Measurements from ENCODE around the gene GGPS1. TPM values are rescaled to one million over a fixed set of nuclear protein-coding genes. Genes with fewer than 3 reads are reported as not detected.
"Not testable (repeated sequence)": the region's sequence is repeated elsewhere in the genome, so short reads cannot be mapped to it uniquely, and the experiment has no call there.

The GGPS1 gene
- total RNA-seq, 1 experiment from 2014 or later: 64.1 TPM

- DNase-seq (ENCODE audit: low spot score): no peak
Measured at GRCh38 chr1:235339746-235340145, 11.4 kb downstream of the GGPS1 start.

DNA sequence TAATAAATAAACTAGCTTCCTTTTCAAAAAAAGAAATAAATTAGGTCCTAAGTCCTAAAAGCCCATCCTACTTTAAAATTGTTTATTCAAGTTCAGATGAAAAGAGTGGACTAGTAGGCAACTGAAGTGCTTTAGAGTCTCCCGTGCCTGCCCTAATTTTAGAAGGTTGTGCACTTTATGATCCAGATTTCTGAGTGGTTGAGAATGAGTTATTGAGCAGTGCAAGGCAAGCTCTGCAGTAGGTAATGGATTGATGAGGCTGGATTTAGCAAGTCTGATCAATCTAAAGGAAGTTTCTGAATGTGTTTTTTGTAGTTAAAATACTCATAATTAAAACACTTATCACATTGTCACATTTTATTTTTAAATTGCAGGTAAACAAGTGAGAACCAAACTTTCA lies 13.0 kb downstream of the GGPS1 start:
- DNase-seq (ENCODE audit: low spot score): no peak

GRCh38 chr1:235342039-235342438 lies 13.7 kb downstream of the GGPS1 start:
- DNase-seq (ENCODE audit: low spot score): no peak

DNA sequence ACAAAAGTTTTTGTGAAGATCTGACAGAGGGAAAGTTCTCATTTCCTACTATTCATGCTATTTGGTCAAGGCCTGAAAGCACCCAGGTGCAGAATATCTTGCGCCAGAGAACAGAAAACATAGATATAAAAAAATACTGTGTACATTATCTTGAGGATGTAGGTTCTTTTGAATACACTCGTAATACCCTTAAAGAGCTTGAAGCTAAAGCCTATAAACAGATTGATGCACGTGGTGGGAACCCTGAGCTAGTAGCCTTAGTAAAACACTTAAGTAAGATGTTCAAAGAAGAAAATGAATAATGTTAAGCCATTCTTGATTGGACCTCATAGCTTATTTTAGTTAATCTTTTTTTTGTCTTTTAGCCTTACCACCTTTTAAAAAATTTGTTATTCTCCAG lies 14.1 kb downstream of the GGPS1 start:
- DNase-seq (ENCODE audit: low spot score): no peak

GRCh38 chr1:235343726-235344125 lies 15.4 kb downstream of the GGPS1 start:
- no peak for DNase-seq (ENCODE audit: low spot score)

- DNase-seq (ENCODE audit: low spot score): no peak
Measured at GRCh38 chr1:235351441-235351840, 23.1 kb downstream of the GGPS1 start.

GRCh38 chr1:235351898-235352297 lies 23.5 kb downstream of the GGPS1 start:
- DNase-seq (ENCODE audit: low spot score): no peak

- no peak for DNase-seq (ENCODE audit: low spot score)
Measured at GRCh38 chr1:235357485-235358373, 29.4 kb downstream of the GGPS1 start.

GRCh38 chr1:235358899-235359298 lies 30.5 kb downstream of the GGPS1 start:
- no peak for DNase-seq (ENCODE audit: low spot score)

DNA sequence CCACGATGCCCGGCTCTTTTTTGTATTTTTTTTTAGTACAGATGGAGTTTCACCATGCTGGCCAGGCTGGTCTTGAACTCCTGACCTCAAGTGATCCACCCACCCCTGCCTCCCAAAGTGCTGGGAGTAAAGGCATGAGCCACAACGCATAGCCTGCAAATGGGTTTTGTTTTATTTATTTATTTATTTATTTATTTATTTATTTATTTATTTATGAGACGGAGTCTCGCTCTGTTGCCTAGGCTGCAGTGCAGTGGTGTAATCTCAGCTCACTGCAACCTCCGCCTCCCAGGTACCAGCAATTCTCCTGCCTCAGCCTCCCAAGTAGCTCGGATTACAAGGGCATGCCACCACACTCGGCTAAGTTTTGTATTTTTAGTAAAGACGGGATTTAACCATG lies 35.8 kb downstream of the GGPS1 start:
- DNase-seq (ENCODE audit: low spot score): not testable (repeated sequence)

GRCh38 chr1:235366286-235366685 lies 37.9 kb downstream of the GGPS1 start:
- no peak for DNase-seq (ENCODE audit: low spot score)

- peak; percentile 99 for DNase-seq (ENCODE audit: low spot score)
Measured at GRCh38 chr1:235367000-235367908, 38.9 kb downstream of the GGPS1 start, which contains the start of gene TBCE. TBCE (plus strand) TSS chr1:235367427; CDS start chr1:235380050, 12,623 bp downstream.

DNA sequence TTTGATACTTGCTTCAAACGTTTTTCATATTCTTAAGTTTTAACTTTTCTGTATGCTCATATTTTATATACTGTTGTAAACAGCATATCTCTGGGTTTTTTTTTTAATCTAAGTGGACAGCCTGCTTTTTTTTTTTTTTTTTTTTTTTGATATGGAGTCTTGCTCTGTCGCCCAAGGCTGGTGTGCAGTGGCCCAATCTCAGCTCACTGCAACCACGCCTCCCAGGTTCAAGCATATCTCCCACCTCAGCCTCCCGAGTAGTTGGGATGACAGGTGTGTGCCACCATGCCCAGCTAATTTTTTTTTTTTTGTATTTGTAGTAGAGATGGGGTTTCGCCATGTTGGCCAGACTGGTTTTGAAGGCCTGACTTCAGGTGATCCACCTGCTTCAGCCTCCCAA lies 40.1 kb downstream of the GGPS1 start:
- no peak for DNase-seq (ENCODE audit: low spot score)

GRCh38 chr1:235369802-235370201 lies 41.4 kb downstream of the GGPS1 start:
- DNase-seq (ENCODE audit: low spot score): no peak

DNA sequence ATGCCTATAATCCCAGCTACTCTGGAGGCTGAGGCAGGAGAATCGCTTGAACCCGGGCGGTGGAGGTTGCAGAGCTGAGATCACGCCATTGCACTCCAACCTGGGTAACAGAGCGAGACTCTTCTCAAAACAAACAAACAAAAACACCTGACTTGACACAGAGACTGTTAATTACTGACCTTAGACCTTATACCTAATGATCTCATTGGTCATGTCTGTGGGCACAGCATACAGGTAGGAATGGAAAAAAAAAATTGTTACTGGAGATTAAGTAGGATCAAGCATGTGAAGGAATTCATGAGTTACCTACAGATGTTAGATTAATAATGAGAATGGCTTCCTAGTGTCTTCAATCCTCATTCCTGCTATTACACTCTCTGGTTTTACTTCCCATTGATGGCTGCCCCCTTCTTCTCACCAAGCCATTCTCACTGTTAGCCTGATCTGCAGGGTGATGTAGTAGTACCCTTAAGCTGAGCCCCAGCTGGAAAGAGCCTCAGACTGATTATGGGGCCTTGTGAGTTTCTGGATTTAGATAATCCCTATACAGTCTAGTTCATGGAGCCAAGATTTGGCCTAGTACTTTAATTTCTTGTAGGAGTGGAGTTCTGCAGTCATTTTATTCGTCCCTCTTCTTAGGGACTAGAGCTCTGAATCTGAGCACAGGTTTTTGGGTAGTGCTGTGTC lies 47.7 kb downstream of the GGPS1 start:
- no peak for DNase-seq (ENCODE audit: low spot score)

- not testable (repeated sequence) for DNase-seq (ENCODE audit: low spot score)
Measured at GRCh38 chr1:235378134-235378735, 49.9 kb downstream of the GGPS1 start.

- not testable (repeated sequence) for DNase-seq (ENCODE audit: low spot score)
Measured at GRCh38 chr1:235381955-235382739, 53.8 kb downstream of the GGPS1 start.

DNA sequence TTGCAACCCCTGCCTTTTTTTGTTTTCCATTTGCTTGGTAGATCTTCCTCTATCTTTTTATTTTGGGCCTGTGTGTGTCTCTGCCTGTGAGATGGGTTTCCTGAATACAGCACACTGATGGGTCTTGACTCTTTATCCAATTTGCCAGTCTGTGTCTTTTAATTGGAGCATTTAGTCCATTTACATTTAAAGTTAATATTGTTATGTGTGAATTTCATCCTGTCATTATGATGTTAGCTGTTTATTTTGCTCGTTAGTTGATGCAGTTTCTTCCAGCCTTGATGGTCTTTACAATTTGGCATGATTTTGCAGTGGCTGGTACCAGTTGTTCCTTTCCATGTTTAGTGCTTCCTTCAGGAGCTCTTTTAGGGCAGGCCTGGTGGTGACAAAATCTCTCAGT lies 57.3 kb downstream of the GGPS1 start:
- DNase-seq (ENCODE audit: low spot score): not testable (repeated sequence)

DNA sequence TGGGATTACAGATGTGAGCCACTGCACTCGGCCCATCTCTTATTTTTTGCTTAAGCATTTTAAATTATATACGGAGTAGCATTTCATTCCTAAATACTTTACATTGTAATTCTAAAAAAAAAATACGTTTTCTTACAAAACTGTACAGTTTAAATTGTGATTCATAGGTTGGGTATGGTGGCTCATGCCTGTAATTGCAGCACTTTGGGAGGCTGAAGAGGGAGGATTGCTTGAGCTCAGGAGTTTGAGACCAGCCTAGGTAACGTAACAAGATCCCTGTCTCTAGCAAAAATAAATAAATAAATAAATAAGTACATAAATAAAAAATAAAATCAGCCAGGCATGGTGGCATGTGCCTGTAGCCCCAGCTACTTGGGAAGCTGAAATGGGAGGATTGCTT lies 63.5 kb downstream of the GGPS1 start:
- DNase-seq (ENCODE audit: low spot score): no peak
